SK-N-SH (cell line): ENCODE data around the gene RSPO4.

Experiments used
- CHD2 ChIP-seq: fragments of 150-350 bp; IDR thresholded peaks from 2 replicates; pipeline ENCODE4 v1.6.1; 2018; ENCODE audit warnings: low read length; ENCODE audit not compliant: partially characterized antibody
- CTCF ChIP-seq: fragments of 200-600 bp; sonication (generic); IDR thresholded peaks from 2 replicates; pipeline ENCODE4 v1.6.1; 2017; ENCODE audit warnings: antibody characterized with exemption, mild to moderate bottlenecking, moderate library complexity
- EZH2phosphoT487 ChIP-seq: fragments of 200-600 bp; sonication (generic); IDR thresholded peaks from 2 replicates; pipeline ENCODE4 v1.6.1; 2017; ENCODE audit warnings: low read depth, mixed run types, mild to moderate bottlenecking, antibody characterized with exemption, moderate library complexity, borderline replicate concordance
- PBX3 ChIP-seq: IDR thresholded peaks from 2 replicates; pipeline ENCODE4; 2012

GRCh38 chr20:921068-921467 lies 81.0 kb downstream of the RSPO4 start:
- no peak for TF ChIP-seq CTCF
- TF ChIP-seq EZH2phosphoT487 = no peak
- no peak for TF ChIP-seq CHD2
- no peak for TF ChIP-seq PBX3
